OCI-LY7 (cell line): Measurements from ENCODE around the gene ZBTB26. TPM values are rescaled to one million over a fixed set of nuclear protein-coding genes. Genes with fewer than 3 reads are reported as not detected.

Source experiments
- BruUV-seq: library from RNA; stranded (reverse); fragments of 400-500 nt; replicated peaks from 2 replicates; lab custom pipeline; 2021; lab: Mats Ljungman, UMichigan
- CTCF ChIA-PET: fragments of 300-600 bp; sonication (Branson Sonifier 250); formaldehyde crosslinking; loops from one replicate; lab custom pipeline; 2022; ENCODE audit warnings: antibody characterized with exemption; ENCODE audit not compliant: unreplicated experiment; lab: Charles Lee
- POLR2A ChIA-PET: fragments of 300-600 bp; sonication (Branson Sonifier 250); formaldehyde crosslinking; loops from one replicate; lab custom pipeline; 2022; ENCODE audit warnings: antibody characterized with exemption; lab: Charles Lee
- DNase-seq: peaks from one replicate; pipeline ENCODE4 v3.0.0-alpha.2; 2015; ENCODE audit warnings: low spot score
- H2AFZ ChIP-seq: fragments of 200-600 bp; sonication (generic), shearing (Covaris generic); 2 replicates; pipeline ENCODE4 v1.6.1; 2014; ENCODE audit warnings: mild to moderate bottlenecking, antibody characterized with exemption, low read length, moderate library complexity
- H3K27ac ChIP-seq: fragments of 200-600 bp; sonication (generic); 2 replicates; pipeline ENCODE4 v1.5.1; 2014; ENCODE audit warnings: mixed run types, low read depth, mild to moderate bottlenecking, moderate library complexity, low read length, inconsistent platforms; ENCODE audit not compliant: poor library complexity, severe bottlenecking
- H3K36me3 ChIP-seq: fragments of 200-600 bp; sonication (generic); 2 replicates; pipeline ENCODE4 v1.6.1; 2014; ENCODE audit warnings: mild to moderate bottlenecking, antibody characterized with exemption, low read length, moderate library complexity, mixed read lengths; ENCODE audit not compliant: insufficient read depth
- H3K4me1 ChIP-seq: fragments of 200-600 bp; sonication (generic); 2 replicates; pipeline ENCODE4 v1.5.1; 2014; ENCODE audit warnings: mild to moderate bottlenecking, low read length; ENCODE audit not compliant: insufficient read depth, poor library complexity, severe bottlenecking
- H3K4me2 ChIP-seq: fragments of 200-600 bp; sonication (generic); 2 replicates; pipeline ENCODE4 v1.6.1; 2014; ENCODE audit warnings: mild to moderate bottlenecking, low read length
- H3K4me3 ChIP-seq: fragments of 200-600 bp; sonication (generic); 2 replicates; pipeline ENCODE4 v1.5.1; 2014; ENCODE audit warnings: mild to moderate bottlenecking, low read depth, low read length; ENCODE audit not compliant: poor library complexity, severe bottlenecking
- H3K79me2 ChIP-seq: fragments of 200-600 bp; sonication (generic); 2 replicates; pipeline ENCODE4 v1.6.1; 2016; ENCODE audit warnings: low read depth, mild to moderate bottlenecking, low read length, moderate library complexity, mixed read lengths; ENCODE audit not compliant: insufficient read depth
- H3K9me2 ChIP-seq: fragments of 200-600 bp; sonication (generic); 2 replicates; pipeline ENCODE4 v1.6.1; 2016; ENCODE audit warnings: mild to moderate bottlenecking, low read length, mixed read lengths; ENCODE audit not compliant: insufficient read depth
- H3K9me3 ChIP-seq: fragments of 200-600 bp; sonication (generic); 2 replicates; pipeline ENCODE4 v1.6.1; 2014; ENCODE audit warnings: mild to moderate bottlenecking, mixed run types, low read length, mixed read lengths
- H4K20me1 ChIP-seq: fragments of 200-600 bp; sonication (generic); 2 replicates; pipeline ENCODE4 v1.6.1; 2014; ENCODE audit warnings: mild to moderate bottlenecking, antibody characterized with exemption, low read length, moderate library complexity, mixed read lengths; ENCODE audit not compliant: insufficient read depth
- CTCF ChIP-seq: fragments of 200-600 bp; sonication (generic); conservative IDR thresholded peaks from 2 replicates; pipeline ENCODE4 v1.5.1; 2014; ENCODE audit warnings: mild to moderate bottlenecking, antibody characterized with exemption, low read length, moderate library complexity, mixed read lengths
- EZH2phosphoT487 ChIP-seq: fragments of 200-600 bp; sonication (generic); IDR thresholded peaks from 2 replicates; pipeline ENCODE4 v1.6.1; 2018; ENCODE audit warnings: low read depth, borderline replicate concordance, mild to moderate bottlenecking, mixed run types, antibody characterized with exemption, low read length, moderate library complexity, mixed read lengths
- intact Hi-C: fragments of 100-400 bp; cut with micrococcal nuclease; formaldehyde crosslinking; loops from one replicate; pipeline ENCODE4 v1.10.0; 2022; ENCODE audit not compliant: unreplicated experiment
- total RNA-seq, 2 experiments: library from RNA; depleted of rRNA in 1 of 2; stranded (reverse); fragments of >200 nt in 1 of 2; shearing (Covaris generic) in 1 of 2; gene quantifications; 2 replicates each; pipeline ENCODE4 v1.2.3, GENCODE V29; 2014 to 2022

ZBTB26 gene
- total RNA-seq, 2 experiments from 2014 or later: 10.8 to 14.2 TPM

- ChIA-PET POLR2A (no interaction called here), CTCF (no interaction called here)
- H3K27ac ChIP-seq: no peak overlapping the region
- intact Hi-C loops: no loop called here
- no peaks in the 10 kb centered on the region for H3K9me2 ChIP-seq
- no peak overlapping the region for H2AFZ ChIP-seq
- TF ChIP-seq CTCF (no peak), EZH2phosphoT487 (no peak)
- DNase-seq: no peak
- H3K4me2 ChIP-seq: no peak overlapping the region
- peaks cover 32% of the 10 kb centered on the region for H3K36me3 ChIP-seq
- peaks cover 94% of the 10 kb centered on the region for H3K79me2 ChIP-seq
- peaks cover 6% of the 10 kb centered on the region for H3K4me1 ChIP-seq
- BruUV-seq: no TSS peak
- H3K4me3 ChIP-seq: no peak overlapping the region
- H3K9me3 ChIP-seq: no peaks in the 10 kb centered on the region
- peaks cover 18% of the 10 kb centered on the region; the same call in 1 of the 2 replicates for H4K20me1 ChIP-seq
These were observed 18.4 kb upstream of the ZBTB26 start for GRCh38 chr9:122949696-122950095.

GRCh38 chr9:122948313-122948712, 17.0 kb upstream of the ZBTB26 start:
- H3K27ac ChIP-seq: no peak overlapping the region
- no TSS peak for BruUV-seq
- POLR2A ChIA-PET: interaction anchor here (0.6 to 1.2 kb wide), 2 partner anchors 13 to 15 kb away, joined by 3 to 4 read pairs; no protein-coding TSS in a partner anchor

More at GRCh38 chr9:122948313-122948712, 17.0 kb upstream of the ZBTB26 start:
- H2AFZ ChIP-seq: no peak overlapping the region
- no peak for DNase-seq
- intact Hi-C loops: no loop called here
- H4K20me1 ChIP-seq: peaks cover 18% of the 10 kb centered on the region; the same call in 1 of the 2 replicates
- CTCF ChIA-PET: interaction anchor here (0.6 kb wide), 1 partner anchor 125 kb away, joined by 3 read pairs; no protein-coding TSS in a partner anchor
- TF ChIP-seq CTCF: no peak
- TF ChIP-seq EZH2phosphoT487: no peak
- no peak overlapping the region for H3K4me3 ChIP-seq
- H3K9me2 ChIP-seq: no peaks in the 10 kb centered on the region
- no peak overlapping the region for H3K4me2 ChIP-seq
- H3K9me3 ChIP-seq: no peaks in the 10 kb centered on the region
- H3K79me2 ChIP-seq: peaks cover 94% of the 10 kb centered on the region
- peaks cover 37% of the 10 kb centered on the region for H3K36me3 ChIP-seq
- peaks cover 6% of the 10 kb centered on the region for H3K4me1 ChIP-seq
